Fibroblast of villous mesenchyme (primary cell): ENCODE data around the gene PRKCE. TPM values are rescaled to one million over a fixed set of nuclear protein-coding genes. Genes with fewer than 3 reads are reported as not detected.

Source experiments
- DNase-seq: peaks from one replicate; pipeline ENCODE4 v3.0.0-alpha.2; 2010; ENCODE audit warnings: low read depth
- H3K4me3 ChIP-seq: 2 replicates; pipeline ENCODE4 v1.5.1; 2011; ENCODE audit warnings: low read depth, mild to moderate bottlenecking, low read length
- CTCF ChIP-seq: IDR thresholded peaks from 2 replicates; pipeline ENCODE4 v1.5.1; 2012; ENCODE audit warnings: low read depth, mild to moderate bottlenecking, low read length; ENCODE audit not compliant: insufficient read depth
- total RNA-seq: library from RNA; depleted of rRNA; stranded (reverse); fragments of >200 nt; gene quantifications from 2 replicates; pipeline ENCODE4 v1.2.3, GENCODE V29; 2012

PRKCE gene
- total RNA-seq, 1 donor = 27.2 TPM

- DNase-seq = peak; percentile 86
- no peak for TF ChIP-seq CTCF
- H3K4me3 ChIP-seq = no peak overlapping the region
These were observed 198.2 kb downstream of the PRKCE start for GRCh38 chr2:45849491-45850283.

- no peak for DNase-seq
- no peak for TF ChIP-seq CTCF
- no peak overlapping the region for H3K4me3 ChIP-seq
These were observed 199.1 kb downstream of the PRKCE start for GRCh38 chr2:45850558-45850957.

- no peak for DNase-seq
- H3K4me3 ChIP-seq = no peak overlapping the region
- TF ChIP-seq CTCF = no peak
These were observed 199.6 kb downstream of the PRKCE start for GRCh38 chr2:45851111-45851510.

GRCh38 chr2:45851576-45852304, 200.3 kb downstream of the PRKCE start:
- no peak overlapping the region for H3K4me3 ChIP-seq
- TF ChIP-seq CTCF = no peak
- no peak for DNase-seq

- TF ChIP-seq CTCF = no peak
These were observed 201.1 kb downstream of the PRKCE start for GRCh38 chr2:45852450-45853150.

GRCh38 chr2:45855374-45855773, 203.9 kb downstream of the PRKCE start:
- no peak for TF ChIP-seq CTCF
- H3K4me3 ChIP-seq = no peak overlapping the region
- DNase-seq = no peak

More at GRCh38 chr2:45852450-45853150, 201.1 kb downstream of the PRKCE start:
- H3K4me3 ChIP-seq = no peak overlapping the region
- no peak for DNase-seq
